Thoracic aorta (tissue), 2 donors: Measurements from ENCODE around the gene AHI1. TPM values are rescaled to one million over a fixed set of nuclear protein-coding genes. Genes with fewer than 3 reads are reported as not detected.

Experiments
- ATAC-seq: fragments of 150-250 bp; one replicate; pipeline ENCODE4 v1.8.0; 2017; ENCODE audit warnings: low read depth; ENCODE audit not compliant: insufficient number of reproducible peaks, low FRiP score
- DNase-seq: peaks from one replicate; pipeline ENCODE4 v3.0.0-alpha.2; 2020; ENCODE audit warnings: low spot score
- H3K27ac ChIP-seq, 2 donors: fragments of 200-600 bp; sonication (generic); 1 replicate in 1 of 2; 2 replicates in 1 of 2; pipeline ENCODE4 v1.5.1; 2016; ENCODE audit warnings: mild to moderate bottlenecking in 2 of 2, moderate library complexity in 2 of 2
- H3K27me3 ChIP-seq: fragments of 200-600 bp; sonication (generic); replicated peaks from 2 replicates; pipeline ENCODE4 v1.6.0; 2016; ENCODE audit warnings: mild to moderate bottlenecking; ENCODE audit not compliant: insufficient read depth
- H3K36me3 ChIP-seq: fragments of 200-600 bp; sonication (generic); one replicate; pipeline ENCODE4 v1.5.1; 2016
- H3K4me1 ChIP-seq, 2 donors: fragments of 200-600 bp; sonication (generic); 1 replicate in 1 of 2; 2 replicates in 1 of 2; pipeline versions ENCODE4 v1.5.1 to v1.6.0; 2016; ENCODE audit warnings: low read depth in 2 of 2, mild to moderate bottlenecking in 1 of 2; ENCODE audit not compliant: control insufficient read depth in 1 of 2
- H3K4me3 ChIP-seq: fragments of 200-600 bp; sonication (generic); 2 replicates; pipeline ENCODE4 v1.5.1; 2016; ENCODE audit warnings: mild to moderate bottlenecking
- H3K9me3 ChIP-seq: fragments of 200-600 bp; sonication (generic); 2 replicates; pipeline ENCODE4 v1.5.1; 2016
- CTCF ChIP-seq: fragments of 200-600 bp; sonication (generic); IDR thresholded peaks from one replicate; pipeline ENCODE4 v1.5.1; 2019; ENCODE audit warnings: antibody characterized with exemption
- total RNA-seq, 2 donors: library from RNA; depleted of rRNA; stranded (reverse); fragments of >200 nt; gene quantifications; one replicate each; pipeline versions ENCODE4 v1.1.0 to v1.2.3, GENCODE V29; 2016

Gene AHI1
- total RNA-seq, 2 donors from 2014 or later = 21.7 to 65.5 TPM

- Histone ChIP-seq H3K27ac (no peak overlapping the region), H3K4me3 (no peak overlapping the region), H3K4me1 (no peaks in the 10 kb centered on the region), H3K27me3 (no peaks in the 10 kb centered on the region), H3K36me3 (no peaks in the 10 kb centered on the region), H3K9me3 (no peaks in the 10 kb centered on the region)
- ATAC-seq (no peak), DNase-seq (no peak)
- TF ChIP-seq CTCF = no peak
These were observed 191.4 kb downstream of the AHI1 start for GRCh38 chr6:135306166-135306565.

- ATAC-seq (no peak), DNase-seq (no peak)
- Histone ChIP-seq H3K27me3 (no peaks in the 10 kb centered on the region), H3K27ac (no peak overlapping the region), H3K4me1 (no peaks in the 10 kb centered on the region), H3K9me3 (no peaks in the 10 kb centered on the region), H3K4me3 (no peak overlapping the region), H3K36me3 (no peaks in the 10 kb centered on the region)
- TF ChIP-seq CTCF = no peak
These were observed 191.9 kb downstream of the AHI1 start for GRCh38 chr6:135305684-135306083.

- no peaks in the 10 kb centered on the region for H3K36me3 ChIP-seq
- H3K9me3 ChIP-seq = no peaks in the 10 kb centered on the region
- TF ChIP-seq CTCF = no peak
- no peaks in the 10 kb centered on the region for H3K4me1 ChIP-seq
- no peak for ATAC-seq
- no peak overlapping the region for H3K27ac ChIP-seq
- no peak for DNase-seq
- no peak overlapping the region for H3K4me3 ChIP-seq
- H3K27me3 ChIP-seq = no peaks in the 10 kb centered on the region
These were observed 192.7 kb downstream of the AHI1 start for GRCh38 chr6:135304883-135305282.

GRCh38 chr6:135301304-135301703 is 196.2 kb downstream of the AHI1 start:
- no peak for TF ChIP-seq CTCF
- Histone ChIP-seq H3K27ac (no peak overlapping the region), H3K9me3 (no peaks in the 10 kb centered on the region), H3K4me1 (no peaks in the 10 kb centered on the region), H3K36me3 (no peaks in the 10 kb centered on the region), H3K4me3 (no peak overlapping the region), H3K27me3 (no peaks in the 10 kb centered on the region)
- ATAC-seq (no peak), DNase-seq (no peak)

GRCh38 chr6:135300576-135300975 is 197.0 kb downstream of the AHI1 start:
- H3K4me1 ChIP-seq = no peaks in the 10 kb centered on the region
- DNase-seq (no peak), ATAC-seq (no peak)
- H3K27me3 ChIP-seq = no peaks in the 10 kb centered on the region
- H3K9me3 ChIP-seq = no peaks in the 10 kb centered on the region
- no peak for TF ChIP-seq CTCF
- H3K27ac ChIP-seq = no peak overlapping the region
- no peaks in the 10 kb centered on the region for H3K36me3 ChIP-seq
- H3K4me3 ChIP-seq = no peak overlapping the region
